WTC11 (cell line): Measurements from ENCODE around the gene BACH2.

Experiments
- CBFB ChIP-seq: sonication (generic); formaldehyde crosslinking; IDR thresholded peaks from 2 replicates; pipeline ENCODE4 v1.8.1; 2022; ENCODE audit warnings: mild to moderate bottlenecking, low read depth, missing genetic modification reagents
- CREB1 ChIP-seq: sonication (generic); formaldehyde crosslinking; IDR thresholded peaks from 2 replicates; pipeline ENCODE4 v1.8.0; 2023; ENCODE audit warnings: mild to moderate bottlenecking, missing genetic modification reagents
- CTCF ChIP-seq: fragments of 200-600 bp; IDR thresholded peaks from 2 replicates; pipeline ENCODE4 v1.8.0; 2022; ENCODE audit warnings: antibody characterized with exemption
- ELF4 ChIP-seq: sonication (generic); formaldehyde crosslinking; IDR thresholded peaks from 2 replicates; pipeline ENCODE4 v1.8.1; 2022; ENCODE audit warnings: low read depth, mild to moderate bottlenecking, moderate library complexity, missing genetic modification reagents
- HMGXB4 ChIP-seq: sonication (generic); formaldehyde crosslinking; IDR thresholded peaks from 2 replicates; pipeline ENCODE4 v1.8.1; 2023; ENCODE audit warnings: mild to moderate bottlenecking, moderate library complexity, missing genetic modification reagents
- MAX ChIP-seq: sonication (generic); formaldehyde crosslinking; IDR thresholded peaks from 2 replicates; pipeline ENCODE4 v1.8.0; 2022; ENCODE audit warnings: mild to moderate bottlenecking, missing genetic modification reagents
- MLX ChIP-seq: sonication (generic); formaldehyde crosslinking; IDR thresholded peaks from 2 replicates; pipeline ENCODE4 v1.8.1; 2023; ENCODE audit warnings: mild to moderate bottlenecking, missing genetic modification reagents, moderate library complexity
- TEAD1 ChIP-seq: sonication (generic); formaldehyde crosslinking; IDR thresholded peaks from 2 replicates; pipeline ENCODE4 v1.8.0; 2022; ENCODE audit warnings: mild to moderate bottlenecking, missing genetic modification reagents
- TP53 ChIP-seq: sonication (generic); formaldehyde crosslinking; IDR thresholded peaks from 2 replicates; pipeline ENCODE4 v1.8.1; 2023; ENCODE audit warnings: mild to moderate bottlenecking, missing genetic modification reagents

- TF ChIP-seq MAX (CRISPR knock-in tag) (no peak), HMGXB4 (no peak), ELF4 (no peak), CREB1 (CRISPR knock-in tag) (no peak), TEAD1 (no peak), CTCF (no peak), TP53 (no peak), MLX (CRISPR knock-in tag) (no peak), CBFB (no peak)
Measured at GRCh38 chr6:90126181-90126580, 170.5 kb downstream of the BACH2 start.
